ENCODE measurements around the gene SPRED3. TPM values are rescaled to one million over a fixed set of nuclear protein-coding genes. Genes with fewer than 3 reads are reported as not detected.
A peak's percentile ranks its signal among the peaks of the same experiment; 100 is the strongest.
"Not testable (repeated sequence)": the region's sequence is repeated elsewhere in the genome, so short reads cannot be mapped to it uniquely, and the experiment has no call there.

Gene SPRED3
- total RNA-seq, 1 donor = 3.9 TPM

- DNase-seq (ENCODE audit: low read depth) = no peak
- TF ChIP-seq CTCF (IDR thresholded peaks at IDR 0.05; ENCODE audit: insufficient read depth, low read depth, low read length) = no peak
- no peak within 1 kb of the TSS for H3K4me3 ChIP-seq (ENCODE audit: low read depth, low read length)
Measured at GRCh38 chr19:38425810-38426466, 37.4 kb downstream of the SPRED3 start, which contains the start of gene RASGRP4. Gene RASGRP4 (minus strand): TSS chr19:38426219. CDS start chr19:38426091, 128 bp downstream.

- not testable (repeated sequence) for H3K4me3 ChIP-seq (ENCODE audit: low read depth, low read length); DNase-seq (ENCODE audit: low read depth)
Measured at GRCh38 chr19:38427035-38427677, 38.7 kb downstream of the SPRED3 start.

- no peak overlapping the region for H3K4me3 ChIP-seq (ENCODE audit: low read depth, low read length)
- no peak for TF ChIP-seq CTCF (IDR thresholded peaks at IDR 0.05; ENCODE audit: insufficient read depth, low read depth, low read length)
- DNase-seq (ENCODE audit: low read depth) = no peak
Measured at GRCh38 chr19:38429055-38429810, 40.7 kb downstream of the SPRED3 start.

- no peak for DNase-seq (ENCODE audit: low read depth)
- H3K4me3 ChIP-seq (ENCODE audit: low read depth, low read length) = no peak overlapping the region
- no peak for TF ChIP-seq CTCF (IDR thresholded peaks at IDR 0.05; ENCODE audit: insufficient read depth, low read depth, low read length)
Measured at GRCh38 chr19:38429811-38430156, 41.3 kb downstream of the SPRED3 start.

- no peak for DNase-seq (ENCODE audit: low read depth)
- no peak for TF ChIP-seq CTCF (IDR thresholded peaks at IDR 0.05; ENCODE audit: insufficient read depth, low read depth, low read length)
- no peak overlapping the region for H3K4me3 ChIP-seq (ENCODE audit: low read depth, low read length)
Measured at GRCh38 chr19:38430931-38431330, 42.4 kb downstream of the SPRED3 start.

- TF ChIP-seq CTCF (IDR thresholded peaks at IDR 0.05; ENCODE audit: insufficient read depth, low read depth, low read length) = no peak
- DNase-seq (ENCODE audit: low read depth) = peak; percentile 11
- no peak within 1 kb of the TSS for H3K4me3 ChIP-seq (ENCODE audit: low read depth, low read length)
Measured at GRCh38 chr19:38433268-38433733, 44.8 kb downstream of the SPRED3 start, which contains the start of gene RYR1. Gene RYR1 (plus strand): TSS chr19:38433691. CDS start chr19:38433830, 139 bp downstream.

- H3K4me3 ChIP-seq (ENCODE audit: low read depth, low read length) = no peak overlapping the region
- TF ChIP-seq CTCF (IDR thresholded peaks at IDR 0.05; ENCODE audit: insufficient read depth, low read depth, low read length) = no peak
- no peak for DNase-seq (ENCODE audit: low read depth)
Measured at GRCh38 chr19:38434549-38435051, 46.1 kb downstream of the SPRED3 start.
